SK-N-SH treated with all-trans-retinoic acid at 6 μM for 48 hours (cell line): ENCODE results near the gene FETUB.

ENCODE experiments used
- ARNTL ChIP-seq: fragments of 450-650 bp; formaldehyde crosslinking; IDR thresholded peaks from 2 replicates; pipeline ENCODE4 v1.5.0; 2020; ENCODE audit warnings: low read depth, mild to moderate bottlenecking, moderate library complexity, borderline replicate concordance
- GLIS3 ChIP-seq: fragments of 250-450 bp; sonication (Bioruptor Pico); IDR thresholded peaks from 2 replicates; pipeline ENCODE4 v1.5.0; 2020; ENCODE audit warnings: mild to moderate bottlenecking, moderate library complexity
- PPARA ChIP-seq: fragments of 250-450 bp; sonication (Bioruptor Pico); IDR thresholded peaks from 2 replicates; pipeline ENCODE4 v1.5.0; 2020; ENCODE audit warnings: mild to moderate bottlenecking, borderline replicate concordance
- RARB ChIP-seq: fragments of 250-450 bp; sonication (Bioruptor Pico); IDR thresholded peaks from 2 replicates; pipeline ENCODE4 v1.8.0; 2021; ENCODE audit warnings: mild to moderate bottlenecking, moderate library complexity
- SNAI2 ChIP-seq: fragments of 250-450 bp; sonication (Bioruptor Pico); IDR thresholded peaks from 2 replicates; pipeline ENCODE4 v1.5.0; 2020; ENCODE audit warnings: mild to moderate bottlenecking, moderate library complexity
- TCF4 ChIP-seq: fragments of 250-450 bp; sonication (Bioruptor Pico); IDR thresholded peaks from 2 replicates; pipeline ENCODE4 v1.8.0; 2021; ENCODE audit warnings: mild to moderate bottlenecking, moderate library complexity, borderline replicate concordance
- ZFP3 ChIP-seq: fragments of 250-450 bp; sonication (Bioruptor Pico); IDR thresholded peaks from 2 replicates; pipeline ENCODE4 v1.5.0; 2020; ENCODE audit warnings: mild to moderate bottlenecking, moderate library complexity
- ZFP30 ChIP-seq: fragments of 450-650 bp; formaldehyde crosslinking; IDR thresholded peaks from 2 replicates; pipeline ENCODE4 v1.5.0; 2022; ENCODE audit warnings: mild to moderate bottlenecking, moderate library complexity
- ZNF8 ChIP-seq: fragments of 450-650 bp; formaldehyde crosslinking; IDR thresholded peaks from 2 replicates; pipeline ENCODE4 v1.5.0; 2020; ENCODE audit warnings: mild to moderate bottlenecking, moderate library complexity
- TF ChIP-seq, protein P1 (sequence below): fragments of 250-450 bp; sonication (Bioruptor Pico); IDR thresholded peaks from 2 replicates; pipeline ENCODE4 v1.5.1; 2021; ENCODE audit warnings: mild to moderate bottlenecking, moderate library complexity
- TF ChIP-seq, protein P2 (sequence below): fragments of 250-450 bp; sonication (Bioruptor Pico); IDR thresholded peaks from 2 replicates; pipeline ENCODE4 v1.8.0; 2020; ENCODE audit warnings: mild to moderate bottlenecking, moderate library complexity, borderline replicate concordance
- TF ChIP-seq, protein P3 (sequence below): fragments of 250-450 bp; sonication (Bioruptor Pico); IDR thresholded peaks from 2 replicates; pipeline ENCODE4 v1.8.0; 2021; ENCODE audit warnings: low read depth, mild to moderate bottlenecking, moderate library complexity, borderline replicate concordance
- TF ChIP-seq, protein P4 (sequence below): fragments of 250-450 bp; sonication (Bioruptor Pico); IDR thresholded peaks from 2 replicates; pipeline ENCODE4 v1.5.1; 2020; ENCODE audit warnings: low read depth, mild to moderate bottlenecking, moderate library complexity

DNA sequence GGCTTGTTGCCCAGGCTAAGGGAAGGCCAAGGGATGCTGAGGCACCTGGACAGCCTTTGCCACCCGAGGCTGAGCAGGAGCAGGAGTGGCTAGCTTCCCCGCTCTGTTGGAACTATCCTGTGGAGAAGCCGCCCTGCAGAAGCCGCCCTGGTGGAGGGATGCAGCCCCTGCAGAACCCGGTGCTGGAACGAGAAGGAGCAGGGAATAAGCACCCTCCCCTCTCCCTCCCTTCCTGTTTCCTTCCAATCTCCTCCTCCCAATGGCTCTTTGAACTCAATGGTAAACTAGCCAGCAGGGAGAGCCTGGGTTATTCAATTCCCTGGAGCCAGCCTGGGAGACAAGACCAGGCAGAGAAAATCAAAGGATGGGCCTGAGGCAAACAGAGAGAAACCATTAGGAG, 13.8 kb downstream of the FETUB start:
- TF ChIP-seq GLIS3 (CRISPR knock-in tag) (no peak), ARNTL (CRISPR knock-in tag) (no peak), ZFP30 (CRISPR knock-in tag) (no peak), SNAI2 (CRISPR knock-in tag) (no peak), TCF4 (no peak), PPARA (no peak), ZFP3 (CRISPR knock-in tag) (no peak), ZNF8 (no peak), RARB (CRISPR knock-in tag) (no peak)
- TF ChIP-seq, protein P1, sequence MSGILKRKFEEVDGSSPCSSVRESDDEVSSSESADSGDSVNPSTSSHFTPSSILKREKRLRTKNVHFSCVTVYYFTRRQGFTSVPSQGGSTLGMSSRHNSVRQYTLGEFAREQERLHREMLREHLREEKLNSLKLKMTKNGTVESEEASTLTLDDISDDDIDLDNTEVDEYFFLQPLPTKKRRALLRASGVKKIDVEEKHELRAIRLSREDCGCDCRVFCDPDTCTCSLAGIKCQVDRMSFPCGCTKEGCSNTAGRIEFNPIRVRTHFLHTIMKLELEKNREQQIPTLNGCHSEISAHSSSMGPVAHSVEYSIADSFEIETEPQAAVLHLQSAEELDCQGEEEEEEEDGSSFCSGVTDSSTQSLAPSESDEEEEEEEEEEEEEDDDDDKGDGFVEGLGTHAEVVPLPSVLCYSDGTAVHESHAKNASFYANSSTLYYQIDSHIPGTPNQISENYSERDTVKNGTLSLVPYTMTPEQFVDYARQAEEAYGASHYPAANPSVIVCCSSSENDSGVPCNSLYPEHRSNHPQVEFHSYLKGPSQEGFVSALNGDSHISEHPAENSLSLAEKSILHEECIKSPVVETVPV (CRISPR knock-in tag), result no peak
- TF ChIP-seq, protein P2, sequence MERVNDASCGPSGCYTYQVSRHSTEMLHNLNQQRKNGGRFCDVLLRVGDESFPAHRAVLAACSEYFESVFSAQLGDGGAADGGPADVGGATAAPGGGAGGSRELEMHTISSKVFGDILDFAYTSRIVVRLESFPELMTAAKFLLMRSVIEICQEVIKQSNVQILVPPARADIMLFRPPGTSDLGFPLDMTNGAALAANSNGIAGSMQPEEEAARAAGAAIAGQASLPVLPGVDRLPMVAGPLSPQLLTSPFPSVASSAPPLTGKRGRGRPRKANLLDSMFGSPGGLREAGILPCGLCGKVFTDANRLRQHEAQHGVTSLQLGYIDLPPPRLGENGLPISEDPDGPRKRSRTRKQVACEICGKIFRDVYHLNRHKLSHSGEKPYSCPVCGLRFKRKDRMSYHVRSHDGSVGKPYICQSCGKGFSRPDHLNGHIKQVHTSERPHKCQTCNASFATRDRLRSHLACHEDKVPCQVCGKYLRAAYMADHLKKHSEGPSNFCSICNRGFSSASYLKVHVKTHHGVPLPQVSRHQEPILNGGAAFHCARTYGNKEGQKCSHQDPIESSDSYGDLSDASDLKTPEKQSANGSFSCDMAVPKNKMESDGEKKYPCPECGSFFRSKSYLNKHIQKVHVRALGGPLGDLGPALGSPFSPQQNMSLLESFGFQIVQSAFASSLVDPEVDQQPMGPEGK (CRISPR knock-in tag), result no peak
- TF ChIP-seq, protein P3, sequence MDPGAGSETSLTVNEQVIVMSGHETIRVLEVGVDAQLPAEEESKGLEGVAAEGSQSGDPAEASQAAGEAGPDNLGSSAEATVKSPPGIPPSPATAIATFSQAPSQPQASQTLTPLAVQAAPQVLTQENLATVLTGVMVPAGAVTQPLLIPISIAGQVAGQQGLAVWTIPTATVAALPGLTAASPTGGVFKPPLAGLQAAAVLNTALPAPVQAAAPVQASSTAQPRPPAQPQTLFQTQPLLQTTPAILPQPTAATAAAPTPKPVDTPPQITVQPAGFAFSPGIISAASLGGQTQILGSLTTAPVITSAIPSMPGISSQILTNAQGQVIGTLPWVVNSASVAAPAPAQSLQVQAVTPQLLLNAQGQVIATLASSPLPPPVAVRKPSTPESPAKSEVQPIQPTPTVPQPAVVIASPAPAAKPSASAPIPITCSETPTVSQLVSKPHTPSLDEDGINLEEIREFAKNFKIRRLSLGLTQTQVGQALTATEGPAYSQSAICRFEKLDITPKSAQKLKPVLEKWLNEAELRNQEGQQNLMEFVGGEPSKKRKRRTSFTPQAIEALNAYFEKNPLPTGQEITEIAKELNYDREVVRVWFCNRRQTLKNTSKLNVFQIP (CRISPR knock-in tag), result no peak
- TF ChIP-seq, protein P4, sequence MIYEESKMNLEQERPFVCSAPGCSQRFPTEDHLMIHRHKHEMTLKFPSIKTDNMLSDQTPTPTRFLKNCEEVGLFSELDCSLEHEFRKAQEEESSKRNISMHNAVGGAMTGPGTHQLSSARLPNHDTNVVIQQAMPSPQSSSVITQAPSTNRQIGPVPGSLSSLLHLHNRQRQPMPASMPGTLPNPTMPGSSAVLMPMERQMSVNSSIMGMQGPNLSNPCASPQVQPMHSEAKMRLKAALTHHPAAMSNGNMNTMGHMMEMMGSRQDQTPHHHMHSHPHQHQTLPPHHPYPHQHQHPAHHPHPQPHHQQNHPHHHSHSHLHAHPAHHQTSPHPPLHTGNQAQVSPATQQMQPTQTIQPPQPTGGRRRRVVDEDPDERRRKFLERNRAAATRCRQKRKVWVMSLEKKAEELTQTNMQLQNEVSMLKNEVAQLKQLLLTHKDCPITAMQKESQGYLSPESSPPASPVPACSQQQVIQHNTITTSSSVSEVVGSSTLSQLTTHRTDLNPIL, result no peak
